Ectodermal cell (in vitro differentiated cells): ENCODE results near the gene TAMALIN.

Experiments
- H3K27ac ChIP-seq: 2 replicates; pipeline ENCODE4 v1.7.0; 2013; ENCODE audit warnings: mild to moderate bottlenecking, low read depth, low read length; ENCODE audit not compliant: insufficient read depth, poor library complexity, severe bottlenecking
- H3K27me3 ChIP-seq: 2 replicates; pipeline ENCODE4 v1.7.0; 2013; ENCODE audit warnings: mild to moderate bottlenecking, low read length; ENCODE audit not compliant: insufficient read depth, control insufficient read depth, poor library complexity, severe bottlenecking
- H3K36me3 ChIP-seq: one replicate; pipeline ENCODE4 v1.7.0; 2013; ENCODE audit warnings: low read length; ENCODE audit not compliant: control insufficient read depth, insufficient read depth
- H3K4me1 ChIP-seq: one replicate; pipeline ENCODE4 v1.7.0; 2013; ENCODE audit warnings: low read length; ENCODE audit not compliant: control insufficient read depth, insufficient read depth
- H3K4me3 ChIP-seq: 2 replicates; pipeline ENCODE4 v1.7.0; 2013; ENCODE audit warnings: low read depth, low read length, control low read depth; ENCODE audit not compliant: insufficient read depth
- H3K9me3 ChIP-seq: 2 replicates; pipeline ENCODE4 v1.7.0; 2013; ENCODE audit warnings: mild to moderate bottlenecking, low read length, moderate library complexity; ENCODE audit not compliant: control insufficient read depth
- WGBS, 2 experiments: methylation state at CpG; one replicate each; pipeline ENCODE4 v1.1.7; 2013; ENCODE audit warnings: missing lambda C conversion rate in 2 of 2; 5-methylcytosine and 5-hydroxymethylcytosine counted together

TAMALIN gene

DNA sequence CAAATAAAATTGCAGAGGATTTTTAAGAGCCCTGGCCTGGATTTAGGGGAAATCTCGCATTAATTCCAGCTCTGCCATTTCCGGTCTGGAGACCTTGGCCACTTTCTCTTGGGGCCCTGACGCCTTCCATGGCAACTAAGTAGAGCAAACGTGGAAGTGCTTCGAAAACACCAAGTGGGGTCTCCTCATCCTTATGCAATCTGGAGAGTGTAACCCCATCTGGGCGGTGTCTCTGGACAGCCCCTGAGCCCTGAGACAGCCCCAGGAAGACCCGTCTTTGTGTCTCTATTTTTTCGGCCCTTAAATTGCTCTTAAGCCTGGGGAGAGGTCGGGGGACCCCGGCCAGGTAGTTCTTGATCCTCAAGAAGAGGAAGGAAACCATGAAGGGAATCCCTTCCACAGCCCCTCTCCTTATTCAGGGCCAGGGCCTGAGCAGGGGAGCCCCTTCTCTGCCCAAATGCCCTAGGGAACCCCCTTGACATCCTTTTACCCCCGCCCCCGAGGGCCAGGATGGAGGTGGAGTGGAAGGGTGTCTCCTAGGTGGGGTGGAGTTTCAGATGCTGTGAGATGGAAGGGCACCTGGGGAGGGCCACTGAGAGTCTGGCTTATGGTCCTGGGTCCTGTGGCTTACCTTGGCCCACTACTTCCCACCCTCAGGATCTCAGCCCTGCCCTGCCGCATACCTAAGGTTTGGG lies 26.8 kb downstream of the TAMALIN start:
- Histone ChIP-seq H3K36me3 (no peaks in the 10 kb centered on the region), H3K4me3 (peak overlapping the region; percentile 33), H3K27ac (peak overlapping the region; percentile 69), H3K9me3 (no peaks in the 10 kb centered on the region), H3K27me3 (peaks cover 50% of the 10 kb centered on the region), H3K4me1 (peaks cover 21% of the 10 kb centered on the region)
- WGBS, 2 experiments: 83 to 86% methylated on average over 11 to 13 of the region's 13 CpGs

DNA sequence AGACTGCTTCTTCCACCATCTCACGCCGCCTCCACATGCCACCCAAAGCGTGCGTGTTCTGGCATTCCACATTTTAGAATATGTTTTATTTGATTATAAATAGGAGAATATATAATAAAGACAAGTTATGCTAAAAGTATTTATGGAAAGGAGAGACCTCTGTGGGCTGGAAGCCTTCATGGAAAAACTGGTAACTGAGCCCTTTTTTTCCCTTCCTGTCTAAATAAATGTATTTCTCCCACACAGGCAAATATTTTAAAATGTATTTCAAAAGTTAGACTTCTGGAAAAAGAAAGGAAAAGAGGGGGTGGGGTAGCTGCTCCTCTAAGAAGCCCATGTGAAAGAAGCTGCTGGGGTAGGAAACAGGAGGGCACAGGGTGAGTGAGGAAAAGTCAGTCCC lies 28.4 kb downstream of the TAMALIN start:
- Histone ChIP-seq H3K9me3 (no peaks in the 10 kb centered on the region), H3K4me3 (no peak overlapping the region), H3K4me1 (peaks cover 7% of the 10 kb centered on the region), H3K27me3 (peaks cover 56% of the 10 kb centered on the region), H3K27ac (no peak overlapping the region), H3K36me3 (no peaks in the 10 kb centered on the region)
- 100% methylated on average over 2 to 3 of the region's 4 CpGs for WGBS, 2 experiments

- Histone ChIP-seq H3K36me3 (no peaks in the 10 kb centered on the region), H3K4me3 (no peak overlapping the region), H3K27ac (no peak overlapping the region), H3K9me3 (no peaks in the 10 kb centered on the region), H3K4me1 (peaks cover 6% of the 10 kb centered on the region), H3K27me3 (peaks cover 56% of the 10 kb centered on the region)
- 87 to 90% methylated on average over 2 of the region's 2 CpGs for WGBS, 2 experiments
These were observed 29.2 kb downstream of the TAMALIN start for GRCh38 chr12:52035926-52036325.

DNA sequence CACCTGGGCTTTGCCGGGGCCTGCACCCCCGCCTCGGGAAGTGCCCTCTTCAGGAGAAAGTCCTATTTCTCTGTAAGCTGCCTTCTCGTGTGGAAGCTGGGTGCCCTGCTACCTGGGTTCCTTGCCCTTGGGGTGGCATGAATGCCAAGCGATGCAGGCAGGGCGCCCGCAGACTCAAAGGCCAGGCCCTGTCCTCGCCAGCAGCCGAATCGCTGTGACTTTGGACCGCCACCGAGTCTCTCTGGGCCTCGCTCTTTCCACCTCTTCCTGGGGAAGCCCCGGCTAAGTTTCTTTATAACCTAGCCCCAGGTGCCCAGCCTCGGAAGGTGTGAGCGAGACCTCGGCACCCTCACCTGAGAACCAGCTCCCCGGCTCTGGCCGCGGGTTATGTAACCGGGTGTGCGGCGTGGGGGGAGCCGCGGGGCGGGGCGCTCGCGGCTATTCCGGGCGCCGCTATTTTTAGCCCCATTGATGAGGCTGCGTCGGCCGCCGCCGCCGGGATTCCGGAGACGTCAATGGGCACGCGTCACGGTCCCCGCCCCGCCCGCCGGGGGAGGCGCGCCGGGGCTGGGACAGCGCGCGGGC lies 29.9 kb downstream of the TAMALIN start:
- Histone ChIP-seq H3K27ac (no peak overlapping the region), H3K4me1 (peaks cover 6% of the 10 kb centered on the region), H3K9me3 (no peaks in the 10 kb centered on the region), H3K27me3 (peaks cover 56% of the 10 kb centered on the region), H3K4me3 (peak overlapping the region; percentile 35), H3K36me3 (no peaks in the 10 kb centered on the region)
- 11% methylated on average over 53 of the region's 53 CpGs for WGBS, 2 experiments

DNA sequence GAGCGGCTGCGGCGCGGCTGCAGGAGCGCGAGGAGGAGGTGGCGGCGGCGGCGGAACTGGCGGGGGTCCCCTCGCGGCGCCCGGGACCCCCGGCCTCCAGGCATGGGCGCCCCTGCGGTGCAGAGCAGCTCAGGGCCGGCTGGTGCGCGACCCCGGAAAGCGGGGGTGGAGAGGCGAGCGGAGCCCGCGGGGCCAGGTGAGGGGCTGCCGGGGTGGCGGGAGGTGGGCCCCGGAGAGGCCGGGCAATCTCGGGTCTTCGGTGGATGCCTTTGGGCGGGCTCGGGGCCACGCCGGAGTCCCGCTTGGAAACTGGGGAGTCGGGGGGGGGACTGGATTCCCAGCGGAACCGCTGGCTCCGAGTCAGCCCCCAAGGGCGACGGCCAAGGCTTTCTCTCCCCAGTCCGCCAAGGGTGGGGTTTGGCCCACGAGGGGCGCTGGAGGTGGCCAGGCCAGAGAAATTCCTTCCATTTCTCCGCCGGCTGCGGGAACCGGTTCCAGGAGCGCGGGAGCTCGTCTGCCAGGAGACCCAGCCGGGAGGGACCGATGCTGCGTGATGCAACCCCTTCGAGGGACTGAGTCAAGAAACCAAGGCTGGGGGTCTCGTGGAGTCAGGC lies 30.6 kb downstream of the TAMALIN start:
- H3K4me1 ChIP-seq: peaks cover 3% of the 10 kb centered on the region
- no peak overlapping the region for H3K27ac ChIP-seq
- no peaks in the 10 kb centered on the region for H3K36me3 ChIP-seq
- no peaks in the 10 kb centered on the region for H3K9me3 ChIP-seq
- peaks cover 56% of the 10 kb centered on the region for H3K27me3 ChIP-seq
- 1% methylated on average over 59 of the region's 59 CpGs for WGBS, 2 experiments
- peak overlapping the region; percentile 56 for H3K4me3 ChIP-seq

DNA sequence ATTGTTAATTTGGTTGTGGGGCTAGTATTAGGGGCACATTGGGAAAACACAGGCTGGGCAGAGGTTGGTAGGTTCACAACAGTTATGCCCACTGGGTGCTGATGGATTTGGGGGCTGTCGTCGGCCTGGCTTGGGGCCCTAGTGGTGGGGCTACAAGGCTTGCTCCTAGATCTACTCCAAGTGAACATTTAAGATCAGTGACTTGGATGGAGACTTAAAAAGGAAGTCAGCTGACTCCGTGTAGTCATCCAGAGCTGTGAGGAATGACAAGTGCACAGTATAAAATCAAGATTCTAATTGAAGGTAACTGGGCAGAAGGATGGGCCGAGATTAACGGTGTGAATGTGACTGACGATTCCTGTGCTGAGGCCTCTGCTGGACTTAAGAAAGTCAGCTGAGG lies 31.7 kb downstream of the TAMALIN start:
- Histone ChIP-seq H3K4me3 (no peak overlapping the region), H3K27ac (no peak overlapping the region), H3K36me3 (no peaks in the 10 kb centered on the region), H3K9me3 (no peaks in the 10 kb centered on the region), H3K4me1 (no peaks in the 10 kb centered on the region), H3K27me3 (peaks cover 53% of the 10 kb centered on the region)
- 91 to 94% methylated on average over 6 of the region's 6 CpGs for WGBS, 2 experiments

DNA sequence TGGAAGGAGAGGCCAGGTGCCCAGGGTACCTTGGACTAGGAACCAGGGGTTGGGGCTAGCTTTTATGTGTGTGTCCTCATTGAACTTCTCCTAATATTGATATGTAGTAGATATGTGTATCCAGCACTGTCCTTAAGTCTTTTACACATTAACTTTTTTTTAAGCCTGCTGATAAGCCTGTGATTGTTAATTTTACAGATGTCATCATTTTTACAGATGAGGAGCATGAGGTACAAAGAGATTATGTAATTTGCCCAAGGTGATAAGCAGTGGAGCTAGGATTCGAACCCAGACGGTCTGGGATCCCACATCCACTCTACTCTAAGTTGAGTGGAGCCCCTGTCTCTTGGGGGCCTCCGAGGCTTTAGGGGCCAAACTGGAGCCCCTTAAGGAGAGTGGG lies 34.3 kb downstream of the TAMALIN start:
- Histone ChIP-seq H3K36me3 (no peaks in the 10 kb centered on the region), H3K27ac (no peak overlapping the region), H3K9me3 (no peaks in the 10 kb centered on the region), H3K4me3 (no peak overlapping the region), H3K27me3 (peaks cover 27% of the 10 kb centered on the region), H3K4me1 (no peaks in the 10 kb centered on the region)
- WGBS, 2 experiments: 91 to 96% methylated on average over 3 of the region's 3 CpGs

DNA sequence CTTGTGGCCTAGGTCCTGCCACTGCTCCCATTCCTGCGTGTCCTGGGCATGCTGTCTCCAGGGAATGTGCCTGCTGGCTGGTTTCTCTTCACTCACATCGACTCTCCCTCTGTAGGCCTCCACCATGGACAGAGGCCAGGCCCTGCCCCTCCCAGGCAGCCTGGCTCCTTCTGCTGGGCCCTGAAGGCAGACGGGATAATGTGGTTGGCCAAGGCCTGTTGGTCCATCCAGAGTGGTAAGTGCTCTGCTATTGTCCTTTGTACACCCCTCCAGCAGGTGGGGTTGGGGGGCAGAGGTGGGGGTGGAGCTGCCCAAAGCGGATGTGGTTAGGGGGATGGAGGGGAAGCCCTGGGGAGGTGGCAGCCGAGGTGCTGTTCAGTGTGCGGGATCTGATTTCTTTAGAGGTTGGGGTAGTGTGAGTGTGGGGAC lies 35.0 kb downstream of the TAMALIN start:
- whole genome bisulfite sequencing, 2 experiments: 60 to 67% methylated on average over 6 of the region's 6 CpGs
- Histone ChIP-seq H3K4me1 (no peaks in the 10 kb centered on the region), H3K36me3 (no peaks in the 10 kb centered on the region)

GRCh38 chr12:52042706-52043385 lies 36.1 kb downstream of the TAMALIN start:
- no peaks in the 10 kb centered on the region for H3K9me3 ChIP-seq
- peaks cover 11% of the 10 kb centered on the region for H3K27me3 ChIP-seq
- H3K36me3 ChIP-seq: no peaks in the 10 kb centered on the region
- no peak overlapping the region for H3K27ac ChIP-seq
- H3K4me1 ChIP-seq: no peaks in the 10 kb centered on the region
- no peak overlapping the region for H3K4me3 ChIP-seq
- 89 to 92% methylated on average over 8 of the region's 8 CpGs for WGBS, 2 experiments

More for the DNA sequence above, 35.0 kb downstream of the TAMALIN start:
- peaks cover 20% of the 10 kb centered on the region for H3K27me3 ChIP-seq
- no peak overlapping the region for H3K27ac ChIP-seq
- no peak overlapping the region for H3K4me3 ChIP-seq
- H3K9me3 ChIP-seq: no peaks in the 10 kb centered on the region
